Activated naive CD8-positive, alpha-beta T cell treated with anti-CD3 and anti-CD28 coated beads, Interleukin-2, amount 10 ng/mL, durations not matched to agents 7 days and 5 days (primary cell): ENCODE data around the gene SNAP25. TPM values are rescaled to one million over a fixed set of nuclear protein-coding genes. Genes with fewer than 3 reads are reported as not detected.

Experiments used
- ATAC-seq: fragments of 150-1000 bp; cut with Tn5 transposase; one replicate; pipeline ENCODE4 v1.10.0; 2021; ENCODE audit warnings: low read depth, moderate library complexity
- POLR2A ChIA-PET: fragments of 350-600 bp; sonication (Branson Sonifier 250); formaldehyde crosslinking; loops from one replicate; lab custom pipeline; 2021; ENCODE audit warnings: antibody characterized with exemption; lab: Charles Lee
- DNase-seq: peaks from one replicate; pipeline ENCODE4 v3.0.0; 2021
- H3K27ac Mint-ChIP-seq: one replicate; pipeline ENCODE4 v1.8.0; 2022; ENCODE audit warnings: mild to moderate bottlenecking, mixed read lengths
- H3K27me3 Mint-ChIP-seq: one replicate; pipeline ENCODE4 v1.8.0; 2022; ENCODE audit warnings: mild to moderate bottlenecking, moderate library complexity, mixed read lengths
- H3K36me3 Mint-ChIP-seq: one replicate; pipeline ENCODE4 v1.8.0; 2021; ENCODE audit warnings: mild to moderate bottlenecking, mixed read lengths
- H3K4me1 Mint-ChIP-seq: one replicate; pipeline ENCODE4 v1.8.0; 2021; ENCODE audit warnings: mixed read lengths
- H3K4me3 Mint-ChIP-seq: one replicate; pipeline ENCODE4 v1.8.0; 2022; ENCODE audit warnings: mild to moderate bottlenecking, moderate library complexity, mixed read lengths
- H3K9me3 Mint-ChIP-seq: one replicate; pipeline ENCODE4 v1.8.0; 2021; ENCODE audit warnings: mixed read lengths
- total RNA-seq, 2 experiments: library from RNA; stranded (reverse); gene quantifications; one replicate each; pipeline ENCODE4 v1.2.3, GENCODE V29; 2021

The SNAP25 gene
- total RNA-seq, 2 experiments from 2014 or later: not detected

- DNase-seq: no peak
- H3K27me3 Mint-ChIP-seq: peaks cover 5% of the 10 kb centered on the region
- H3K4me3 Mint-ChIP-seq: no peak overlapping the region
- H3K9me3 Mint-ChIP-seq: no peaks in the 10 kb centered on the region
- H3K27ac Mint-ChIP-seq: no peak overlapping the region
- no peaks in the 10 kb centered on the region for H3K36me3 Mint-ChIP-seq
- POLR2A ChIA-PET: no interaction called here
- no peak for ATAC-seq
- H3K4me1 Mint-ChIP-seq: no peaks in the 10 kb centered on the region
Measured at GRCh38 chr20:10225439-10226060, 6.9 kb downstream of the SNAP25 start.

- peaks cover 2% of the 10 kb centered on the region for H3K9me3 Mint-ChIP-seq
- H3K27me3 Mint-ChIP-seq: peaks cover 5% of the 10 kb centered on the region
- H3K36me3 Mint-ChIP-seq: no peaks in the 10 kb centered on the region
- no peaks in the 10 kb centered on the region for H3K4me1 Mint-ChIP-seq
- no peak overlapping the region for H3K4me3 Mint-ChIP-seq
- no peak overlapping the region for H3K27ac Mint-ChIP-seq
- ATAC-seq (no peak), DNase-seq (no peak)
- POLR2A ChIA-PET: no interaction called here
Measured at GRCh38 chr20:10228330-10228729, 9.7 kb downstream of the SNAP25 start.

GRCh38 chr20:10231290-10231689 is 12.7 kb downstream of the SNAP25 start:
- Mint-ChIP-seq H3K9me3 (peaks cover 2% of the 10 kb centered on the region), H3K36me3 (no peaks in the 10 kb centered on the region), H3K27ac (no peak overlapping the region), H3K4me3 (no peak overlapping the region), H3K27me3 (no peaks in the 10 kb centered on the region), H3K4me1 (no peaks in the 10 kb centered on the region)
- ATAC-seq (no peak), DNase-seq (no peak)
- POLR2A ChIA-PET: no interaction called here

DNA sequence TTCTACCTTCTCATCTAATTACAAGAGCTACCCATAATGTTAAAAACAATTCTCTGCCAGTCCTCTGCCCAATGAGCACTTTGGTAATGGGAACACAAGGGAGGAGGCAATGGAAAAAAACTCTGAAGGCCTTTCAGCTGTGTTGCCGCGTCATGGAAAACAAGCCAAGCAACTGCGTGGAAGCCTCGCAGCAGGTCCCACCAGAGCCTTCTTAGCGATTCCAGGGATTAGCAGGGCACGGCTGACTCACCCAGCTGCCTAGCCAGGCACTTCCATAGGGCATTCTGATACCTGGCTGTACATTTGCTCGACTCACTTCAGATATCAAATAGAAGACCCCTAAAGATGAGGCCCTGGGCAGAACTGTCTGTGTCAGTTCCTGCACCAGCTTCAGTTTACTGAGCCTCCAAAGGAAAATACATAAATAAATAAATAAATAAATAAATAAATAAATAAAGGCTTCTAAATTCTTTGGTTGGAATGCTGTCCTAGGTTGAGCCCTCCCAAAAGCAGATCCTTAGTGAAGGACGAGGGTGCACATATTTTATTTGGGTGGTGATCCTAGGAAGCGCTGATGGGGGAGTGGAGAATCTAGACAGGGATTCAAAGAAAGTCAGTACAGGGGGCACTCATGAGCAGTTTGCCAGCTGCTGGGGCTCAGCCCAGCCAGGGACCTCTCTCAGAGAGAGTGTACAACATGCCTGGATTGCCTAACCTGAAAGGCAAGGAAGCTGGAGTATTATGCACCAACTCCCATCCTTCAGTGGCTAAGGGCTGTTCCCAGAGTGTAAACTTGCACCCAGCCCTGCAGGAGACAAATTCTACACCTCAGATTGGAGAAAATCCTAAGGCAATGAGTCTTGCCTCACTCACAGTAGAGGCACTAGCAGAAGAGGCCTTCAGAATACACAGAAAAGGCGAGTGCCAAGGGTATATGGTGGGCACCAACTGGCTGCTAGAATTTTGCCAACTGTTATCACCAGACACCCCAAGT is 18.2 kb downstream of the SNAP25 start:
- no peak overlapping the region for H3K4me3 Mint-ChIP-seq
- H3K27me3 Mint-ChIP-seq: no peaks in the 10 kb centered on the region
- H3K4me1 Mint-ChIP-seq: no peaks in the 10 kb centered on the region
- POLR2A ChIA-PET: no interaction called here
- no peaks in the 10 kb centered on the region for H3K36me3 Mint-ChIP-seq
- ATAC-seq (no peak), DNase-seq (no peak)
- no peak overlapping the region for H3K27ac Mint-ChIP-seq
- H3K9me3 Mint-ChIP-seq: peaks cover 2% of the 10 kb centered on the region

DNA sequence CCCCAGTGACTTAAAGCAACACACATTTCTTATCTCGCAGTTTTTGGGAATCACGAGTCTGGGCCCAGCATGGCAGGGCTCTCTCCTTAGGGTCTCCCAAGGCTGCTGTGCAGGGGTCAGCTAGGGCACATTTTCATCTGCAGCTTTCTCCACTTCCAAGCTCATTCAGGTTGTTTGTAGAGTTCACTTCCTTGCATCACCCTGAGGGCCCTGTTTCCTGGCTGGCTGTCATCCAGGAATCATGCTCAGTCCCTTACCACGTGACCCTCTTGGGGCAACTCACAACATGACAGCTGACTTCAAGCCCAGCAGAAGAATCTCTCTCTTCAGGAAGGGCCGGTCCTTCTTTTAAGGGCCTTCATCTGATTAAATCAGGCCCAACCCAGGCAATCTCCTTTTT is 21.3 kb downstream of the SNAP25 start:
- POLR2A ChIA-PET: no interaction called here
- Mint-ChIP-seq H3K36me3 (no peaks in the 10 kb centered on the region), H3K4me3 (no peak overlapping the region), H3K27ac (no peak overlapping the region), H3K4me1 (no peaks in the 10 kb centered on the region), H3K9me3 (no peaks in the 10 kb centered on the region), H3K27me3 (no peaks in the 10 kb centered on the region)
- no peak for ATAC-seq
- DNase-seq: no peak

- no peaks in the 10 kb centered on the region for H3K9me3 Mint-ChIP-seq
- no peak for ATAC-seq
- H3K27me3 Mint-ChIP-seq: no peaks in the 10 kb centered on the region
- no peak overlapping the region for H3K4me3 Mint-ChIP-seq
- no peaks in the 10 kb centered on the region for H3K36me3 Mint-ChIP-seq
- POLR2A ChIA-PET: no interaction called here
- no peaks in the 10 kb centered on the region for H3K4me1 Mint-ChIP-seq
- no peak for DNase-seq
- no peak overlapping the region for H3K27ac Mint-ChIP-seq
Measured at GRCh38 chr20:10240655-10241054, 22.0 kb downstream of the SNAP25 start.

GRCh38 chr20:10242166-10242565 is 23.5 kb downstream of the SNAP25 start:
- no peaks in the 10 kb centered on the region for H3K36me3 Mint-ChIP-seq
- POLR2A ChIA-PET: no interaction called here
- no peak for ATAC-seq
- H3K9me3 Mint-ChIP-seq: no peaks in the 10 kb centered on the region
- no peak overlapping the region for H3K27ac Mint-ChIP-seq
- DNase-seq: no peak
- no peak overlapping the region for H3K4me3 Mint-ChIP-seq
- no peaks in the 10 kb centered on the region for H3K27me3 Mint-ChIP-seq
- no peaks in the 10 kb centered on the region for H3K4me1 Mint-ChIP-seq

DNA sequence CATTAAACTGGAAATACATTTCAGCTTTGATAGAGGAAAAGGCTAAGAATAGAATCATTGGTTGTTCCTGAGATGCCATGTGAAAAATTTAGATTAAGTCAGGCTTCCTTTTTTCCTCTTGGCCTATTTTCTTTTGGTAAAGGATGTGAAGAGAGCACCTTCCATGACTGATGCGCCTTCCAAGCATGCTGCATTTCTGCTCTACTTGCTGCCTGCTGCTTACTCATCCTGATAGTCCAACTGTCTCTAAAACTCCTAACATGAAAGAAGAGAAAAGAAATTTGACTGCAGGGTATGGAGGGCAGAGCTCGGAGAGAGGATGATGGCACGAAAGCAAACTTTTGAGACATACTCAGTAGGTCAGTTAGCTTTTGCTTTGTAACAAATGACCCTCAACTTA is 28.8 kb downstream of the SNAP25 start:
- Mint-ChIP-seq H3K27ac (no peak overlapping the region), H3K27me3 (no peaks in the 10 kb centered on the region), H3K9me3 (no peaks in the 10 kb centered on the region), H3K36me3 (no peaks in the 10 kb centered on the region), H3K4me1 (no peaks in the 10 kb centered on the region), H3K4me3 (no peak overlapping the region)
- no peak for ATAC-seq
- DNase-seq: no peak
- POLR2A ChIA-PET: no interaction called here

- H3K27ac Mint-ChIP-seq: no peak overlapping the region
- no peaks in the 10 kb centered on the region for H3K9me3 Mint-ChIP-seq
- H3K27me3 Mint-ChIP-seq: no peaks in the 10 kb centered on the region
- no peaks in the 10 kb centered on the region for H3K4me1 Mint-ChIP-seq
- DNase-seq: no peak
- no peaks in the 10 kb centered on the region for H3K36me3 Mint-ChIP-seq
- ATAC-seq: no peak
- H3K4me3 Mint-ChIP-seq: no peak overlapping the region
- POLR2A ChIA-PET: no interaction called here
Measured at GRCh38 chr20:10249048-10249770, 30.6 kb downstream of the SNAP25 start.

DNA sequence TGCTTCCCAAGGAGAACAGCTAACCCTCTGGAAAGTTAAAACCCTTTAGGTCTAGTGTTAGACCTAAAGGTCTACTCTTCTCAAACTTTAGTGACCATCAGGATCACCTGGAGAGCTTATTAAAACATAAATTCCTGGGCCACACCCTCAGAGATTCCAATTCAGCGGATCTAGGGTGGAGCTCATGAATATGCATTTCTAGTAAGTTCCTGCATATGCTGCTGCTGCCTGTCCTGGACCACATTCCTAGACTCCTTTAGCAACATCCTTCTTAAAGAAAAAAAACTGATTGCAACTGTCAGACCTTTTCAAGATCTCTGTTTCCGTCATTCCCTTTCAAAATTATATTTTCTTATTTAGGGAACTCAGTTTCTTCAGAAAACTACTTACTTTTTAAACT is 31.2 kb downstream of the SNAP25 start:
- no peaks in the 10 kb centered on the region for H3K27me3 Mint-ChIP-seq
- no peaks in the 10 kb centered on the region for H3K9me3 Mint-ChIP-seq
- H3K36me3 Mint-ChIP-seq: no peaks in the 10 kb centered on the region
- H3K27ac Mint-ChIP-seq: no peak overlapping the region
- DNase-seq: no peak
- no peak for ATAC-seq
- POLR2A ChIA-PET: no interaction called here
- H3K4me3 Mint-ChIP-seq: no peak overlapping the region
- no peaks in the 10 kb centered on the region for H3K4me1 Mint-ChIP-seq

GRCh38 chr20:10250902-10251301 is 32.3 kb downstream of the SNAP25 start:
- Mint-ChIP-seq H3K4me1 (no peaks in the 10 kb centered on the region), H3K36me3 (no peaks in the 10 kb centered on the region), H3K4me3 (no peak overlapping the region), H3K27me3 (no peaks in the 10 kb centered on the region), H3K9me3 (no peaks in the 10 kb centered on the region), H3K27ac (no peak overlapping the region)
- ATAC-seq (no peak), DNase-seq (no peak)
- POLR2A ChIA-PET: no interaction called here

DNA sequence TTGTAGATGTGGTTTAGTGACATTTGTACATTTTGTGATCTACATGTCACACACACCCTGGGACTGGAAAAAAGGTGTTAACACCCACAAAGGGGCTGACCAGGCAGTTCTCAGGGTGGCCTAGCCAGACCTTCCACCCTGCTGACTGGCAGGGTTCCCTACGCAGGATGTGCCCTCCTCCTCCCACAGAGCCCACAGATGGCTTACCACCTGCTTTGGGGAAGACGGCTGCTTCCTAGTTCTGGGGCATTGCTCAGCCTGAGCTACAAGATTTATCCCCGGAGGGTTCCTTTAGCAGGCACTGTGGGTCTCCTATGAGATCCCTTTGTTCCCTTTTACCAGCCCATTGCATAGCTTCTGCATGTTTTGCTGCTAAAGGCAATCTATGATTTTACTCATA is 35.1 kb downstream of the SNAP25 start:
- Mint-ChIP-seq H3K4me3 (no peak overlapping the region), H3K27me3 (no peaks in the 10 kb centered on the region), H3K4me1 (no peaks in the 10 kb centered on the region), H3K36me3 (no peaks in the 10 kb centered on the region), H3K9me3 (no peaks in the 10 kb centered on the region), H3K27ac (no peak overlapping the region)
- POLR2A ChIA-PET: no interaction called here
- DNase-seq: no peak
- no peak for ATAC-seq

DNA sequence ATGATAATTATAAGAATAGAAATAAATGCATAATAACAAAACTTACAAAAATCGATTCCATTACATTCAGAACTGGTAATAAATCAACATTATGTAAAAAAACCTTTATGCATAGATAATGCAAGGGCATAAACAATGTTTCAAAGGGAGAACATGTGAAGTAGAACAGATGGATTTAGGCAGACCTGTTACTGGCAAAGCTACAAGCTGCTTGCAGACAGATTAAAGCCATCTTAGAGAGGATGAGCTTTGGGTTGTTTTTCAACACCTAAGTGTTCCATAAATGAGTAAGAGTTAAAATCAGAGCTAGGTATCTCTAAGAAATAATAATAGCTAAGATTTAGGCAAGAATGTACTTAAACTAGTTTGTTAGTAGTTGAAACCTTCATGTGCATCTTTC is 37.2 kb downstream of the SNAP25 start:
- no peaks in the 10 kb centered on the region for H3K36me3 Mint-ChIP-seq
- no peaks in the 10 kb centered on the region for H3K4me1 Mint-ChIP-seq
- H3K27me3 Mint-ChIP-seq: peaks cover 3% of the 10 kb centered on the region
- no peaks in the 10 kb centered on the region for H3K9me3 Mint-ChIP-seq
- DNase-seq: no peak
- no peak for ATAC-seq
- no peak overlapping the region for H3K4me3 Mint-ChIP-seq
- H3K27ac Mint-ChIP-seq: no peak overlapping the region
- POLR2A ChIA-PET: no interaction called here
